ENCODE measurements around the gene YY1. TPM values are rescaled to one million over a fixed set of nuclear protein-coding genes. Genes with fewer than 3 reads are reported as not detected.

Gene YY1
- total and polyA plus RNA-seq, 7 donors = 23.8 to 58.4 (median 44.6) TPM

- DNase-seq = peak in 1 of 2 donors; percentile 44
- peak overlapping the region; percentile 93 for H3K27ac ChIP-seq
- H3K27me3 ChIP-seq (ENCODE audit: insufficient read depth in 3 of 3, low read length in 2 of 3) = no peaks in the 10 kb centered on the region
- H3K36me3 ChIP-seq (ENCODE audit: insufficient read depth in 1 of 2, low read depth in 1 of 2) = no peaks in the 10 kb centered on the region
- intact Hi-C loops (cut with DNase I) = loop anchor here in 1 of 2 donors (5.0 kb wide), 1 partner anchor 42 kb away; no protein-coding TSS in a partner anchor
- peaks cover 47% of the 10 kb centered on the region for H3K4me1 ChIP-seq
- 69 to 73% (median 71%) methylated on average over 26 of the region's 26 CpGs for WGBS, 3 donors
- no peak for ATAC-seq
- no peak for TF ChIP-seq CTCF (IDR thresholded peaks at IDR 0.05)
- peak overlapping the region; percentile 88 for H3K4me3 ChIP-seq
- H3K9me3 ChIP-seq = no peaks in the 10 kb centered on the region
Observed at GRCh38 chr14:100283984-100284881, 45.3 kb downstream of the YY1 start.

GRCh38 chr14:100285021-100285912 lies 46.3 kb downstream of the YY1 start:
- peak; percentile 67 for TF ChIP-seq CTCF (IDR thresholded peaks at IDR 0.05)
- DNase-seq = peak; percentile 75 to 86
- Histone ChIP-seq H3K27me3 (ENCODE audit: insufficient read depth in 3 of 3, low read length in 2 of 3) (no peaks in the 10 kb centered on the region), H3K27ac (peak overlapping the region; percentile 93), H3K4me1 (peaks cover 47% of the 10 kb centered on the region), H3K36me3 (ENCODE audit: insufficient read depth in 1 of 2, low read depth in 1 of 2) (no peaks in the 10 kb centered on the region), H3K4me3 (peak overlapping the region; percentile 88), H3K9me3 (no peaks in the 10 kb centered on the region)
- intact Hi-C loops (cut with DNase I) = loop anchor here in 1 of 2 donors (5.0 kb wide), 1 partner anchor 92 kb away; the partner anchor contains the start of gene WDR25
- 0 to 1% (median 1%) methylated on average over 35 to 82 of the region's 82 CpGs for WGBS, 3 donors
- peak; percentile 83 to 86 (median 84) for ATAC-seq

- Histone ChIP-seq H3K27me3 (ENCODE audit: insufficient read depth in 3 of 3, low read length in 2 of 3) (no peaks in the 10 kb centered on the region), H3K4me1 (peaks cover 41% of the 10 kb centered on the region), H3K36me3 (ENCODE audit: insufficient read depth in 1 of 2, low read depth in 1 of 2) (peaks cover 0 to 3% of the 10 kb centered on the region in 2 donors), H3K27ac (peak overlapping the region; percentile 93), H3K9me3 (no peaks in the 10 kb centered on the region), H3K4me3 (peak overlapping the region; percentile 88)
- DNase-seq (no peak), ATAC-seq (no peak)
- no peak for TF ChIP-seq CTCF (IDR thresholded peaks at IDR 0.05)
- intact Hi-C loops (cut with DNase I) = loop anchor here in 1 of 2 donors (5.0 kb wide), 1 partner anchor 91 kb away; the partner anchor contains the start of gene WDR25
- 30 to 38% (median 33%) methylated on average over 7 to 13 of the region's 13 CpGs for WGBS, 3 donors
Observed at GRCh38 chr14:100285913-100286400, 47.0 kb downstream of the YY1 start.

GRCh38 chr14:100286484-100287191 lies 47.7 kb downstream of the YY1 start:
- Histone ChIP-seq H3K27ac (peak overlapping the region; percentile 79), H3K9me3 (no peaks in the 10 kb centered on the region), H3K4me1 (peaks cover 35% of the 10 kb centered on the region), H3K27me3 (ENCODE audit: insufficient read depth in 3 of 3, low read length in 2 of 3) (no peaks in the 10 kb centered on the region), H3K4me3 (no peak overlapping the region), H3K36me3 (ENCODE audit: insufficient read depth in 1 of 2, low read depth in 1 of 2) (peaks cover 0 to 8% of the 10 kb centered on the region in 2 donors)
- DNase-seq (peak in 1 of 2 donors; percentile 57), ATAC-seq (peak; percentile 57 to 71 (median 70))
- no peak for TF ChIP-seq CTCF (IDR thresholded peaks at IDR 0.05)
- intact Hi-C loops (cut with DNase I) = loop anchor here in 1 of 2 donors (5.0 kb wide), 1 partner anchor 91 kb away; the partner anchor contains the start of gene WDR25
- WGBS, 3 donors = 65 to 77% (median 68%) methylated on average over 10 of the region's 10 CpGs

All from psoas muscle (tissue), 8 donors.